Measurements from ENCODE around the gene ADSS2. TPM values are rescaled to one million over a fixed set of nuclear protein-coding genes. Genes with fewer than 3 reads are reported as not detected.
"Not testable (repeated sequence)": the region's sequence is repeated elsewhere in the genome, so short reads cannot be mapped to it uniquely, and the experiment has no call there.

Gene ADSS2
- total RNA-seq, 1 donor from 2014 or later = 5.1 TPM

- intact Hi-C loops (cut with micrococcal nuclease) = no loop called here
- DNase-seq (no peak), ATAC-seq (no peak)
These were observed 80.2 kb downstream of the ADSS2 start for GRCh38 chr1:244371242-244372141.

GRCh38 chr1:244370060-244370637 is 81.6 kb downstream of the ADSS2 start:
- no peak for ATAC-seq
- intact Hi-C loops (cut with micrococcal nuclease) = no loop called here
- DNase-seq = no peak

- no peak for DNase-seq
- no peak for ATAC-seq
- intact Hi-C loops (cut with micrococcal nuclease) = no loop called here
These were observed 82.3 kb downstream of the ADSS2 start for GRCh38 chr1:244369256-244370057.

GRCh38 chr1:244368279-244368678 is 83.4 kb downstream of the ADSS2 start:
- ATAC-seq (no peak), DNase-seq (no peak)
- intact Hi-C loops (cut with micrococcal nuclease) = no loop called here

GRCh38 chr1:244367399-244368114 is 84.2 kb downstream of the ADSS2 start:
- ATAC-seq (no peak), DNase-seq (no peak)
- intact Hi-C loops (cut with micrococcal nuclease) = no loop called here

GRCh38 chr1:244365809-244366208 is 85.9 kb downstream of the ADSS2 start:
- ATAC-seq = no peak
- intact Hi-C loops (cut with micrococcal nuclease) = no loop called here
- DNase-seq = no peak

GRCh38 chr1:244365262-244365661 is 86.4 kb downstream of the ADSS2 start:
- intact Hi-C loops (cut with micrococcal nuclease); ATAC-seq; DNase-seq: not testable (repeated sequence)

- ATAC-seq (no peak), DNase-seq (no peak)
- intact Hi-C loops (cut with micrococcal nuclease) = no loop called here
These were observed 89.2 kb downstream of the ADSS2 start for GRCh38 chr1:244362476-244362875.

GRCh38 chr1:244361764-244362473 is 89.8 kb downstream of the ADSS2 start:
- no peak for DNase-seq
- intact Hi-C loops (cut with micrococcal nuclease) = no loop called here
- no peak for ATAC-seq

Other genes with a start within 250 kb of the ADSS2 start
- gene CATSPERE, start 9.4 kb upstream of the ADSS2 start, total RNA-seq = 0.50 TPM
- gene DESI2, start 201.2 kb upstream of the ADSS2 start, total RNA-seq = 25.1 TPM